Muscle of leg (tissue), 11 donors: ENCODE results near the gene TTLL5. TPM values are rescaled to one million over a fixed set of nuclear protein-coding genes. Genes with fewer than 3 reads are reported as not detected.

ENCODE experiments used
- DNase-seq: peaks from one replicate; pipeline ENCODE4 v3.0.0; 2013
- H3K27ac ChIP-seq: one replicate; pipeline ENCODE4 v1.5.1; 2013; ENCODE audit warnings: mild to moderate bottlenecking, low read length, control low read depth
- H3K27me3 ChIP-seq: one replicate; pipeline ENCODE4 v1.6.1; 2013; ENCODE audit warnings: low read length; ENCODE audit not compliant: control insufficient read depth, insufficient read depth
- H3K36me3 ChIP-seq: one replicate; pipeline ENCODE4 v1.6.1; 2013; ENCODE audit warnings: low read length; ENCODE audit not compliant: control insufficient read depth, insufficient read depth
- H3K4me1 ChIP-seq: one replicate; pipeline ENCODE4 v1.6.1; 2013; ENCODE audit warnings: low read length; ENCODE audit not compliant: control insufficient read depth, insufficient read depth
- H3K4me3 ChIP-seq: one replicate; pipeline ENCODE4 v1.5.1; 2013; ENCODE audit warnings: low read length, control low read depth
- H3K9me3 ChIP-seq: replicated peaks from 2 replicates; pipeline ENCODE4 v1.6.1; 2013; ENCODE audit warnings: low read depth, low read length; ENCODE audit not compliant: control insufficient read depth
- WGBS: methylation state at CpG from one replicate; pipeline ENCODE4 v1.1.5; 2013; ENCODE audit warnings: missing lambda C conversion rate; ENCODE audit not compliant: insufficient coverage; 5-methylcytosine and 5-hydroxymethylcytosine counted together
- polyA plus RNA-seq, 8 donors: library from polyadenylated mRNA; unstranded; fragments of 120-200 nt; gene quantifications; one replicate each; pipeline versions ENCODE4 v1.2.1 to v1.2.3, GENCODE V29; 2013; ENCODE audit warnings: inconsistent platforms in 1 of 8, low replicate concordance in 1 of 8; ENCODE audit not compliant: insufficient read length in 8 of 8, insufficient read depth in 1 of 8
- total RNA-seq: library from RNA; stranded (reverse); fragments of 120-200 nt; gene quantifications from one replicate; pipeline ENCODE4 v1.2.4, GENCODE V29; 2013

TTLL5 gene
- total and polyA plus RNA-seq, 9 donors = 12.0 to 21.1 (median 15.2) TPM

DNA sequence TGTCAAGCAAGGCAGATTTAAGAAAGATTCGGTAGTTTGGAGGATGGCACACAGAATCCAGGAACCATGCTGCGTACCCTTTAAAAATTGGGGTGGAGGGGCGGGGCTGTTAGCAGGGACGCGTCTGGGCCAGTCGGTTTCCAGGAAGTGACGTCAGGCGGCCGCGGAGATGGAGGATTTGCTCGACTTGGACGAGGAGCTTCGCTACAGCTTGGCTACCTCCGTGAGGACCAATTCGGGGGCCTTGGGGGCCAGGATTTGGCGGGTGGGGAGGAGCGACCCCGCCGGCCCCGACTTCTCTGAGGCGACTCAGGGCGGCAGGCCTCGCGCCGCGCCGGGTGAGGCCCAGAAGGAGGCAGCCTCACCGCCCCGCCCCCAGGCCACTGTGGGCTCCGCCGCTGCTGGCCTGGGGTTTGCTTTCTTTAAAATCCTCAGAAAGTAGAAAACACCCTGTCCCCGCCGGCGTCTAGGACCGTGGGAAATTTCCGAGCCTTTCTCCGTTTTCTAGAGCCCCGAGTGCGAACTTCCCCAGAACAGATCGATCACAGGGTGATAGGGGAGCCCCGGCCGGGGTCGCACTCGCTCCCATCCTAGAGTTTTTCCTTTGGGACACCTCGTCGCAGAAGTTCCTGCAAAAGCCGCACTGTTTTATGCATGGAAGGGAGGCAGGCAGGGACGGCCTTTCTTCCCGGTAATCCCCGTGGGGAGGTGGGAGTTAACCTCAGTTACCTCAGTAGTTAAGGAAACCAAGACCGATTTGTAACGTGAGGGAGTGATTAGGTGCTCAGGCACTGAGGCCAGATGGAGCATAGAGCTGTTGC is 324.8 kb downstream of the TTLL5 start, which contains the start of gene IFT43:
Gene IFT43, plus strand, starts transcription at position 146 of the 821 bp plus-strand sequence. Its CDS starts 24 bp downstream, at position 170.
- H3K4me1 ChIP-seq = peaks cover 30% of the 10 kb centered on the region
- no peaks in the 10 kb centered on the region for H3K9me3 ChIP-seq
- peak within 1 kb of the TSS; percentile 95 for H3K27ac ChIP-seq
- peak within 1 kb of the TSS; percentile 92 for H3K4me3 ChIP-seq
- H3K36me3 ChIP-seq = peaks cover 19% of the 10 kb centered on the region
- peak; percentile 97 for DNase-seq
- H3K27me3 ChIP-seq = no peaks in the 10 kb centered on the region
- 0% methylated on average over 45 of the region's 52 CpGs for WGBS

GRCh38 chr14:75986439-75986765 is 325.4 kb downstream of the TTLL5 start:
- peak overlapping the region; percentile 95 for H3K27ac ChIP-seq
- DNase-seq = no peak
- 7% methylated on average over 2 of the region's 6 CpGs for WGBS
- peaks cover 26% of the 10 kb centered on the region for H3K4me1 ChIP-seq
- no peaks in the 10 kb centered on the region for H3K9me3 ChIP-seq
- no peaks in the 10 kb centered on the region for H3K27me3 ChIP-seq
- peaks cover 21% of the 10 kb centered on the region for H3K36me3 ChIP-seq
- peak overlapping the region; percentile 92 for H3K4me3 ChIP-seq

DNA sequence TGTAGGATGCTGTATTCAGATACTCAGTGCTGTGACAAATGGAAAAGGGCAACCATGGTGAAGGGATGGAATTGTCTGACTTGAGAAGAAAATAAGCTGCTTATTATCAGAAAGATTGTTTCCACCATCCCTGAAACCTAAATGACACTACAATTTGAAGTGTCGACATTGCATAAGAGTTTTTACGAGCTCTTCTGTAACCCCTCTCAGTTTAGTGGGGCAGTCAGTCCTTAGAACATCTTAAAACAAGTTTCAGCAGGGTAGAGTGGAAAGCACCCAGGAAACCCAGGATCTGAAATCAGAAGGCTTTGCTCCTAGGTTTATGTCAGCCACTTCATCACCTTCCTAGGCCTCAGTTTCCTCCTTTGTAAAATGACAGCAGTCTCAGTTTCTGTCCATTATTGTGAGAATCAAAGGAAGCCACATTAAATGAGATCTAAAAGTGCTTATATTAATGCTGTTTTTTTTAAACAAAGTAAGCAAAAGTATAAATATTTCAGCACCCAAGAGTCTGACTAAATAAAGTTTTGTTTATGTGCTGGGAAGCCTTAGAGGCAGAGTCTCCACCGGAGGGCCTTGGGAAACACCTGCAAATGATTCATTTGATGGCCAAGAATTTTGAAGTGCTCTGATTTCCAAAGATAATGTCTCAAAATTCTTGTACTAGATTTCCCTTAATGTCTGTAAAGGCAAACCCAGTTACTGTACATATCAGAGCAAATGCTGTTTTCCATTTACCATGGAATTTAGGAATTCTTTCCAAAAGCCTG is 326.3 kb downstream of the TTLL5 start:
- no peak for DNase-seq
- Histone ChIP-seq H3K27ac (no peak overlapping the region), H3K9me3 (no peaks in the 10 kb centered on the region), H3K36me3 (peaks cover 24% of the 10 kb centered on the region), H3K4me3 (no peak overlapping the region), H3K27me3 (no peaks in the 10 kb centered on the region), H3K4me1 (peaks cover 26% of the 10 kb centered on the region)
- WGBS = 88% methylated on average over 2 of the region's 3 CpGs

DNA sequence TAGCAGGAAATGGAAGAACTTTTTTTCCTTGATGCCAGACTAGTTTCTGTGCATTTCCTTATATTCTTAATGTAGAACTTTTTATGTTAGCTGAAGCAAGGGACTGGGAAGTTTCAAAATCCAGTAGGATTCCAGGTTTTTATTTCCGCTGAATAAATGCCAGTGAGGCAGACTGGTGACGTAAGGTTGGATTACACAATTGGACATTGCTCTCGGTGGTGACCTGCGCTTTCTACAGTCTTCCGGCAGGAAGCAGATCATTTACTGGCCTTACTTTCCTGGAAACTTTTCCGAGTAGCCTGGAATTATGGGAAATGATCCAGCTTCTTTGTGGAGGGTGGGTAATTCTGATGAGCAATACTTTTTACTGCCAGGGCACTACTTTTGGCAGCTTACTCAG is 328.1 kb downstream of the TTLL5 start:
- Histone ChIP-seq H3K4me3 (no peak overlapping the region), H3K27me3 (no peaks in the 10 kb centered on the region), H3K27ac (peak overlapping the region; percentile 82), H3K36me3 (peaks cover 32% of the 10 kb centered on the region), H3K9me3 (no peaks in the 10 kb centered on the region), H3K4me1 (peaks cover 24% of the 10 kb centered on the region)
- WGBS = 58% methylated on average over 4 of the region's 6 CpGs
- peak; percentile 86 for DNase-seq

GRCh38 chr14:75990297-75990696 is 329.3 kb downstream of the TTLL5 start:
- H3K27ac ChIP-seq = no peak overlapping the region
- no peak for DNase-seq
- H3K9me3 ChIP-seq = no peaks in the 10 kb centered on the region
- peaks cover 32% of the 10 kb centered on the region for H3K36me3 ChIP-seq
- H3K27me3 ChIP-seq = no peaks in the 10 kb centered on the region
- H3K4me3 ChIP-seq = no peak overlapping the region
- peaks cover 28% of the 10 kb centered on the region for H3K4me1 ChIP-seq
- WGBS = 100% methylated on average over 2 of the region's 4 CpGs

DNA sequence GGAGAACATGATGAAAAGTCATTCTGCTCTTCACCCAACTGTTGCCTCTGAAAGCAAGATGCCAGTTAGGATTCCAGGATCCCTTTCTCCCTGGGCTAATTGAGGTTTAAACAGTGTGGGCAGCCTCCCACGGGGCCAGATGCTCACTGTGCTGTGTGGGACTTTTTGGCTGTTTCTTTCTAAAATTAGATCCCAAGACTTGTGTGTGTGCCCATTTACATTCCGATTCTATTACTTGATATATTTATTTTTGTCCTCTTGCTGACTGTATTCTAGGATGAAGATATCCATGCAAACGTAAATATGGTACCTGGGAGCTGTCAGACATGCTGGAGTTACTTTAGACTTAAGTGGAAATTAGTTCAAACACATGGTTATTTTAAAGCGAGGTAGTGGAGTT is 330.7 kb downstream of the TTLL5 start:
- Histone ChIP-seq H3K36me3 (peaks cover 32% of the 10 kb centered on the region), H3K27ac (no peak overlapping the region)
- no peak for DNase-seq

DNA sequence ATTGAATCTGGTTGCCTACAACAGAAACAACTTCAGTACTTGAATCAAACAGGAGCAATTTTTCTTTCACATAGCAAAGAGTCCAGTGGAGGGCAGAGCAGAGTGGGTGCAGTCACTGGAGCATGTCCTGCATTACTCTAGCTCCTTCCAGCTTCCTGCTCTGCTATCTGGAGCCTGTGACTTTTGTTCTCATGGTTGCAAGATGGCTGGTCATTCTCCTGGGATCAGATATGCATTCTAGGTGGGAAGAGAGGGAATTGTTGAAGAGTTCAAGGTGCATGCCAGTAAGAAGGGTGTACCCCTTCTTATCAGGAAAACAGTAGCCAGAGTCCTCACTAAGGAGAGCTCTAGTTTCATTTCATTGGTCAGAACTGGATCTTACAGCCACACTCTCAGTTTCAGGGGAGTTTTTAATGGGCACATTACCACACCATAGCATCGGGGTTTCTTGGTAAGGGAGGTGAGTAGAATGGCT is 332.6 kb downstream of the TTLL5 start:
- no CpG with 5 or more reads among the region's 1 CpG for WGBS
- no peak overlapping the region for H3K27ac ChIP-seq
- H3K36me3 ChIP-seq = peaks cover 42% of the 10 kb centered on the region
- H3K27me3 ChIP-seq = no peaks in the 10 kb centered on the region
- no peak for DNase-seq
- no peaks in the 10 kb centered on the region for H3K9me3 ChIP-seq
- H3K4me3 ChIP-seq = no peak overlapping the region
- H3K4me1 ChIP-seq = peaks cover 27% of the 10 kb centered on the region

More for the DNA sequence above, 330.7 kb downstream of the TTLL5 start:
- no peaks in the 10 kb centered on the region for H3K9me3 ChIP-seq
- H3K4me1 ChIP-seq = peaks cover 28% of the 10 kb centered on the region
- H3K4me3 ChIP-seq = no peak overlapping the region
- no peaks in the 10 kb centered on the region for H3K27me3 ChIP-seq
- 86% methylated on average over 1 of the region's 4 CpGs for WGBS

DNA sequence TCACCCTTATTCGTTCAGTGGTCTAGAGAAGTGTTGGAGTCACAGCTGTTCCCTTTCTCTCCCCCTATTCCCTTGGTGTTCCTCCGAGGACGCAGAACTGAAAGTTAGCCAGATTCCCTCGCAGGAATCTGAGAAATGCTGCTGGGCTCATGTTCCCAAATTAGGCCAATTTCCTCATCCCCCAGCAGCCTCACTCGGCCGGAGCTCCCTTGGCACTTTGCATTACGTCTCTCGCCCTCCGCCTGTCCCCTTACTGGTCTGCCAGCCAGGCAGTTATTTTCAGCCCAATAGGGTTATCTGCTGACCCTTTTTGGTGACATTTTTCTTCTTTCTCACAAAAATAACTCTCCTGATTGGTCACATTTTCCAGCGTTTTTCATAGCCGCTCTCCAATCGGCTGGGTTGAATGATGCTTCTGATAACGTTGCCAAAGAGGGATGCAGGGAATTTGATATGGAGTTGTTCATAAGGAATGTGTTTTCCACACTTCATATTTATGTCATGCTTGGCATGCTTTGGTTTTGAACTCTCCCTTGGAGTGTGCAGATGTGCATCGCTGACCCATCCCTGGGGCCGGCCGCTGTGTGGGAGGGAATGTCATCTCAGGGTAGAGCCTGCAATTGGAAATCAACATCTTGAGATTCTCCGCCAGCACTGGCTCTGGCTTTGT is 334.5 kb downstream of the TTLL5 start:
- no peak overlapping the region for H3K4me3 ChIP-seq

DNA sequence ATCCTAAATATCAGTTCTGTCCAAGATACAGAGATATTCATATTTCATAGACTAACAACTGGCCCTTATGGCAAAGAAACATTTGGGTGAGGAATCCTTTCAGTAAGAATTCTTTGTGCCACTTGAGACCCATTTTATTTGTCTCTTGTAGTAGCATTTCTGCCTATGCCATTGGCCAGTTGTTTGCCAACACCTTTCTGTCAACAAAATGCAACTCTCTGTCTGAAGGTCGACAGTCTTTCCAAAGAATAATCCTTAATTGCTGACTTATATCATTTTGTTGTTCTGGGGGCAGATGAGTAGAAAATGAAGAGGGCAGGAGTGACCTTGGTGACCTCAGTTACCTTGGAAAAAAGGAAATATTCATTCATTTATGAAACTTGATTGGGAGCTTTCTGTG is 335.4 kb downstream of the TTLL5 start:
- DNase-seq = no peak
- Histone ChIP-seq H3K9me3 (no peaks in the 10 kb centered on the region), H3K36me3 (peaks cover 38% of the 10 kb centered on the region), H3K4me1 (peaks cover 21% of the 10 kb centered on the region), H3K27ac (no peak overlapping the region), H3K27me3 (no peaks in the 10 kb centered on the region), H3K4me3 (no peak overlapping the region)
- WGBS = no CpG with 5 or more reads among the region's 1 CpG

More for the DNA sequence above, 334.5 kb downstream of the TTLL5 start:
- Histone ChIP-seq H3K9me3 (no peaks in the 10 kb centered on the region), H3K27me3 (no peaks in the 10 kb centered on the region), H3K4me1 (peaks cover 21% of the 10 kb centered on the region), H3K36me3 (peaks cover 36% of the 10 kb centered on the region), H3K27ac (peak overlapping the region; percentile 72)
- WGBS = 17% methylated on average over 12 of the region's 17 CpGs
- peak; percentile 93 for DNase-seq
